ENCODE measurements around the gene DGKE.

Gene DGKE

GRCh38 chr17:56893503-56893902 lies 59.6 kb downstream of the DGKE start:
- no peak for DNase-seq

DNA sequence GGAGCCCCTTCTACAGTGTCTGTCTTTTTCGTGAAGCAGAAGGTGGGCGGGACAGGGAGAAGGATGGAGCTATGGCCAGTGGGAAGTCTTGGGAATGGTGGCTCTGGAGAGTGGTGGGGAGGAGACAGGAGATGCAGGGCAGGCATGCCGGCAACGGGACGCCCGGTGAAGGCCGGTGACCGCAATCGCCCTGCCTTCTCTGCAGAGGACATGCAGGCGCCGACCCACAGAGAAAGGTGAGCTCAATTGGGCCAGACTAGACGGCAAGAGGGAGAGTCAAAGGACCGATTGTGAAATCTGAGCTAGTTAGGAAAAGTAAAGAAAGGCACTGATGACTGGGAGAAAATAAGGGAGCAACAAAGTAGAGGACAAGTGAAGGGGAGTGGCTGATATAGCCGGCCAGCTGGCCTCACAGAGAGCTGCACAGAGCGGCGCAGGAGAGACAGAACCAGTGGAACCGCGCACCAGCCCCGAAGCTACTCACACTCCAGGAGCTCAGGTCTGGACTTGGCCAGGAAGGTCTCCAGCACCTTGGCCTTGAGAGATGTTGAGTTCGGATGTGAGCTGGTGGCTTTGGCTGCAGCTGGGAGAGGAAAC lies 61.0 kb downstream of the DGKE start:
- no peak for DNase-seq

- DNase-seq: no peak
Observed at GRCh38 chr17:56896217-56896967, 62.4 kb downstream of the DGKE start.

DNA sequence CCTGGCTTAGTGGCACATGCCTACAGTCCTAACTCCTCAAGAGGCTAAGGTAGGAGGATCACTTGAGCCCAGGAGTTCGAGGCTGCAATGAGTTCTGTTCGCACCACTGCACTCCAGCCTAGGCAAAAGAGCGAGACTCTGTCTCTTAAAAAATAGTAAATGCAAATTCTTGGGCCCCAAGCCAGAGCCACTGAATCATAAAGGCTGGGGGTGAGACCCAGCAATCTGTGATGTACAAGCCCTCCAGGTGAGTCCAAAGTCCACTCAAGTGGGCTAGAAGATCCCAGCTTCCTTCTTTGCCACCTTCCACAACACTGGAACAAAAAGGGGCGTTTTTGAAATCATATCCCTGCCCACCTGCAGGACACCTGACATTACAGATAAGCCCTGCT lies 63.0 kb downstream of the DGKE start:
- no peak for DNase-seq

DNA sequence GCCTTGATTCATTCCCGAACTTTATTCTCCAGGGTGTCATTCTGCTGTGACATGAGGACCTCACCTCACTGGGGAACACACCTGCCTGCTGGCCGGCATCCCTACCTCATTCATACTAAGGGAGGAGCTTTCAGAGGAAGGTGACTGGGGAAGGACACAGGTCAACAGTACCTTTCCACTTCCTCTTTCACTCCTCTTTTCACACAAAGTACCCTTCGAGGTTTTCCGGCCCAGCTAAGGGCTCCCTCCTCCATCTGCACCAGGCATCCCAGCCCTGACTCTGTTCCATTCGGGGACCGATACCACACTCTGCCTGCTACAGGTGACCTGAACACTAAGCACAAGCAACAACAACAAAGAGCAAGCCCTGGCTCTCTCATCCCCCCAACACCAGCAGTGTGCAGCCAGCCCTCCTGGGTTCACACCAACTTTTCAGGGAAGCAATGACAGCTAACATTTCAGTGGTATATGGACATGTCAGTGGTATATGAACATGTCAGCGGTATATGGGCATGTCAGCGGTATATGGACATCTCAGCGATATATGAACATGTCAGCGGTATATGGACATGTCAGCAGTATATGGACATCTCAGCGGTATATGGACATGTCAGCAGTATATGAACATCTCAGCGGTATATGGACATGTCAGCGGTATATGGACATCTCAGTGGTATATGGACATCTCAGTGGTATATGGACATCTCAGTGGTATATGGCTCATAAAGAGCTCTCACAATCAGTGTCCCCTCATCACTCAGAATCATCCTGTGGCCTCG lies 63.9 kb downstream of the DGKE start:
- no peak for DNase-seq

DNA sequence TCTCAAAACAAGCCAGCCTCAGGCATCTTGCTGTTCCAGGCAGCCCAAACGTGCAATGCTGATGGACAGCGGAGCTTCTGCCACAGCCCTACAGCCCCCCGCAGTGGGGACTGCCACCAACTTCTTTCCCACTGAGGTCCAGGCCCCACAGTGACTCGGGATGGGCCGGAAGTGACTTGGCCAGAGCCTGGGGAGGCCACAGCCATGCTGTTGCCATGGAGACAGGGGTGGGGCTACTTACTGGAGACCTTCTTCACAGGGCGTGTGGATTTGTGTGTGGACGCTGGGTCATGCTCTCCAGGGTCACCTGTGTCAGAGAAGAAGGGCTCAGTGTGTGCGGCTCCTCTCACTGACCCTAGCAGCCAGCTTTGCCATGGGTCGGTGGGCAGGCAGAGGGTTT lies 64.9 kb downstream of the DGKE start:
- DNase-seq: no peak

GRCh38 chr17:56899403-56899802 lies 65.5 kb downstream of the DGKE start:
- no peak for DNase-seq

DNA sequence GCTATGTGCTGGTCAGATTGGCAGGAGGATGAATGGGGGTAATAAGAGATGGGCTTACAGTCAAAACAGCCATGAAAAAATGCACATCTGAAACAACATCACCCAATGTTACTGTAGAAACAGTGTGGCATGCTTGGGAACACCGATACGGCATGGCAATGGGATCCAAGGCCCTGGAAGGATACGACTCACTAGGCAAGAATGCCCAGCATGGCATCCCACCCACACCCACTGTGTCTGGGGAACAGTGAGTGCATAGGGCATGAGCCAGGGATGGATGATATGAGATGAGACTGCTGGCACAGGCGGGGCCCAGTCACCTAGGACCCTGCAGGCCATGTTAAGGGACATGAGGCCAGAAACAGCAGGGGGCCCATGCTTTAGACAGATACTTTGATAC lies 68.4 kb downstream of the DGKE start:
- DNase-seq: no peak

DNA sequence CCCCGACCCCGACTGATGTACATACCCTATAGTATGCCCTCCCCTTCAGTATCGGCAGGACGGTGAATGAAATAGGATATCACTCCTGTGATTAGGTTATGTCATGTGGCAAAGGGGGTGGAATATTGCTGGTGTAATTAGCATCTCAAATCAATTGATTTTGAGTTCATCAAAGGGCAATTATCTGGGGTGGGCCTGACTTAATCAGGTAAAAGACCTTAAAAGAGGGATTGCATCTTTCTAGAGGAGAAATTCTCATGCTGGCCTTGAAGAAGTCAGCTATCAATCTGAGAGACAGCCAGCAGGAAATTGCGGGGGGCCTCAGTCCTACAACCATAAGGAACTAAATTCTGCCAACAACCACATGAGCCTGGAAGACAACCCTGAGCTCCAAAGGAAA lies 69.6 kb downstream of the DGKE start:
- no peak for DNase-seq

DNA sequence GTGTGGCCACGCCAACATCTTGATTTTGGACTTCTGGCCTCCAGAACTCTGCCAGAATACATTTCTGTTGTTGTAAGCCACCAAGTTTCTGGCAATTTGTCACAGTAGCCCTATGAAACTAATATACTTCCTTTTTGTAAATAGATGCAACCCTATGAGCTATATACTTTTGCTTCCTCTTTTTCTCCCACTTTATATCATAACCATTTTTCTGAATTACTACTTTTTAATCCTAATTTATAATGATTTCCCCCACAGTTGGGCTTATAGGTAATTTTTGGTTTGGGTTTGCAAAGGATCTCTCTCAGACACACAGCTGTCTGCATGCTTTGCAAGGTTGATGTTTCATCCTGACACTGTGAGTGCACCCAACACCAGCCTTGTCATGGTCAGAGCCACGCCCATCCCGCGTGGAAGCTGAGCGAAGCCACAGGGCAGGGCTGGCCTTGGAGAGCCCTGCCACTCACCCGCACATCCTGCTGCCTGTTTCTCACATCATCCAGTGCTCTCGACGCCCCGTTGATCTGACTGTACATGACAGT lies 74.1 kb downstream of the DGKE start:
- DNase-seq: peak; percentile 46

- no peak for DNase-seq
Observed at GRCh38 chr17:56909742-56910508, 76.0 kb downstream of the DGKE start.

DNA sequence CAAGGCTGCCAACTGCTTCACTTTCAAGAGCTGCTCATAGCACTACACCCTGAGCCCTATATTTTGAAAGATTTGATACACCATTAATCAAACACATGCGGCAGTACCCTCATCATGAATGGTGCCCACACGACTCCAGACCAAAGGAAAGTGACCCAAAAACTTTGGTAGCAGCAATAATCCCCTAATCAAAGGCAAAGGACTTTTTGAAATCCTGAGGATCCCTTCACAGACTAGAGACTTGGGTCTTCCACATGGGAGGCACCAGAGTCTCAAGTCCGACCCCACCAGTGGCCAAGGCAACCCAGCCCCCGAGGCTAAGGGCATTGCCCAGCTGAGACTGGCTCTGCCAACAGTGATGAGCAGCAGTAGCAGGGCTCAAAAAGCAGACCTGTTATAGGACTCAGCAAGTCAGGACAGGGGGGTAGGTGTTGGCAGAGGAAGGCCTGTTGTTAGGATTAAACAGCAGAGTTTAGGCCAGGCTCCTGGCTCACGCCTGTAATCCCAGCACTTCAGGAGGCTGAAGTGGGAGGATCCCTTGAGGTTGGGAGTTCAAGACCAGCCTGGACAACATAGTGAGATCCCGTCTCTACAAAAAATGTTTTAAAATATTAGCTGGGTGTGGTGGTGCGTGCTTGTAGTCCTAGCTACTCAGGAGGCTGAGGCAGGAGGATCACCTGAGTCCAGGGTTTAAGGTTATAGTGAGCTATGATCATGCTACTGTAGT lies 76.7 kb downstream of the DGKE start:
- no peak for DNase-seq

DNA sequence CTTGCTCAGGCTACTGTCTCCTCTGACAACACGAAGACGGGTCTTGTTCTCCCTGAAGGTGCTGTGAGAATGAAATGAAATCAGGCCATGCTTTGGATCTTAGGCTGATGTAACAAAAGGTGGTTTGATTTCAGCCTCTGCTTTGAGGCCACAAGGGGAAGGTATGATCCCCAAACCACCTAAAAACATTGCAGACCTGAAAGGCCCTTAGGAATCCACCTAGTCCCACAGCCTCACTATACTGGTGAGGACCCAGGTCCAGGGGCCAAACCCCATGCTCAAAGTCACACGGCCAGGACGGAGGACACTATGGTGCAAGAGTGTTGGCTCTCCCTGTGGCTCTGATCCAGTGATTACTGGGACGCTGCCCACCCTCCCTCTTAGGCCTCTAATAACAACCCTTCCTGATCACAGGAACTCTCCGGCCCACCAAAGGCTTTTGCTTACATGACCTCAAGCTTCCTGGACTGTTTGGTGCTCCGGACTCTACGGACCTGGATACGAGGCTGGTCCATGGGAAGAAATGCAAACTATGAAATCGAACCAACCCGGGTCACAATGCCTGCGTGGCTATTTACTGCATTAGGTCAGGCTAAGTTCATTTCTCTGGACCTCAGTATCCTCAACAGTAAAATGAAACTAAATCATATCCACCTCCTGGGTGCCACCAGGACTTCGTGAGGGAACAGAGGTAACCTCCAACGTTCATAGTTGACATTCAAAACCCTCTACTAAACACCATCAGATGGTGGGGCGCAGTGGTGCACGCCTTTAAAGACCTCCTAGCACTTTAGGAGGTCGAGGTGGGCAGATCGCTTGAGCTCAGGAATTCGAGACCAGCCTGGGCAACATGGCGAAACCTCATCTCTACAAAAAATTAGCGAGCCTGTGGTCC lies 78.4 kb downstream of the DGKE start:
- DNase-seq: peak; percentile 24

- no peak for DNase-seq
Observed at GRCh38 chr17:56913000-56913311, 79.0 kb downstream of the DGKE start.

DNA sequence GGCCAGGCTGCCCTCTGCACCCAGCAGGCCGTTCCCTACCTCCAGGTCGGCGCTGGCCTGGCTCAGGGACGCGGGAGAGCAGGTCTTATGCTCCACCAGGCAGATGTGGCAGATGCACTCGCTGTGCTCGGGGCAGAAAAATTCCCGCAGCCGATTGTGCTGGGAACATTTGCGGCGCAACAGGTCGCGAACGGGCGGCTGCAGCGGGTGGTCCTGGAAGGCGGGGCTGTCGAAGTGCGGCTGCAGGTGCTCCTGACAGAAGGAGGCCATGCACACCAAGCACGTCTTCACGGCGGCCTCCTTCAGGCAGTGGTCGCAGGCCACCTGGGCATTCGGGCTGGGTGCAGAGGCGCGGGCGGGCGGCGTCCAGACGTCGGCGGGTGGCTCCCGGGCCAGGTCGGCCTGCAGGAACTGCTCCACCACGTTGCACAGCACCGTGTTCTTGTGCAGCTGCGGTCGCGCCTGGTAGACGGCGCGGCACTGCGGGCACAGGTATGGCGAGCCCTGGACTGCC lies 79.5 kb downstream of the DGKE start:
- no peak for DNase-seq

GRCh38 chr17:56913867-56914580 lies 80.1 kb downstream of the DGKE start, which contains the start of gene TRIM25:
TSS of gene TRIM25 (minus strand) at chr17:56914049. CDS start at chr17:56913988, 61 bp downstream.
- DNase-seq: peak; percentile 87

- no peak for DNase-seq
Observed at GRCh38 chr17:56914581-56915273, 80.8 kb downstream of the DGKE start.

DNA sequence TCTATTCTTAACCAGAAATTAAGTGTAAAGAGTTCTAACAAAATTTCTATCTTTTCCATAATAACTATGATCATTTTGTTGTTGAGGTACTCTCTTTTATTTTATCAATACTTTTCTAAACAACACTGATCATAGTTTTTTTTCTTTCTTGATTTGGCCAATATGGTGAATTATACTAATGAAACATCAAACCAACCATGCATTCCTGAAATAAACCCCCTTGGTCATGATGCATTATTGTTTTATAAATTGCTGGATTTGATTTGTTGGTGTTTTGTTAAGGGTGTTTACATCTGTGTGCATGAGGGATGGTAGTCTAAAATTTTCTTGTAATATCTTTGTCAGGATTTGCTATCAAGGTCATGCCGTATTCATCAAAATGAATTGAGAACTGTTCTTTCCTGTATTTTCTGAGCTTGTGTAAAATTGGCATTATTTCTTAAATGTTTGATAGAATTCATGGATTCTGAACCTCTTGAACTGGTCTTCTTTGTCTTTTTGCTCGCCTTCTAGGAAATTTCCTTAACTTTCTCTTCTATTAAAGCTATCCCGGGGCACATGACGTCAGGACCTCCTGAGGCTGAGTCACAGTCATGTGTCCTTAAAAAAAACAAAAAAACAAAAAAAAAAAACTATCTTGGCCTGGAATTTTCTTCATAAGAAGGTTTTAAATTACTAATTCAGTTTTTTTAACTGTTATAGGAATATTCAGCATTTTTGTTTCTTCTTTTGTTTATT lies 83.8 kb downstream of the DGKE start:
- DNase-seq: no peak

DNA sequence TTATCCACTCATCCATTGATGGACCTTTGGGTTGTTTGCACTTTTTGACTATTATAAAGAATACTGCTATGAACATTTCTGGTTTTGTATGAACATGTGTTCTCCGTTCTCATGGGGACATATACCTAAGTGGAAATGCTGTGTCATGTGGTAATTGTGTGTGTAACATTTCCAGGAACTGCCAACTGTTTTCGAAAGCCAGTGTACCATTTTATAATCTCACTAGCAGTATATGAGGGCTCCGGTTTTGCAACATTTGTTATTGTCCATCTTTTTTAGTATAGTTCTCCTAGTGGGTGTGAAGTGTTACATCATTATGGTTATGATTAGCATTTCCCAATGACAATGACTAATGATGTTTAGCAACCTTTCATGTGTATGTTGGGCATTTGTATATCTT lies 85.0 kb downstream of the DGKE start:
- DNase-seq: no peak

Data from activated naive CD4-positive, alpha-beta T cell treated with Interleukin-2 at 50 U/mL for 16 hours (primary cell).